ENCODE measurements around the gene PDIA3. TPM values are rescaled to one million over a fixed set of nuclear protein-coding genes. Genes with fewer than 3 reads are reported as not detected.

PDIA3 gene
- total and polyA plus RNA-seq, 2 of the 13 experiments (the other 11 are each of a cell fraction or from before 2014, with no cell fraction given) = 238 to 433 TPM

GRCh38 chr15:43776718-43777266 lies 30.6 kb downstream of the PDIA3 start, which contains the start of gene ELL3 (continued):
- no peak for TF ChIP-seq HOMEZ (CRISPR knock-in tag; IDR thresholded peaks at IDR 0.05; ENCODE audit: low read depth)
- TF ChIP-seq SETDB1 (CRISPR knock-in tag; IDR thresholded peaks at IDR 0.05; ENCODE audit: borderline replicate concordance) = no peak
- TF ChIP-seq GLMP (CRISPR knock-in tag; IDR thresholded peaks at IDR 0.05; ENCODE audit: borderline replicate concordance) = no peak
- 0 out of 2 replicates have a peak, but pooled peaks have one; percentile 3 for TF ChIP-seq ZNF574 (CRISPR knock-in tag; IDR thresholded peaks at IDR 0.05)
- no peak for TF ChIP-seq DDIT3 (CRISPR knock-in tag; IDR thresholded peaks at IDR 0.05)
- TF ChIP-seq RFX3 (CRISPR knock-in tag; IDR thresholded peaks at IDR 0.05) = no peak
- peak; percentile 73; the same call in 1 of the 2 replicates for TF ChIP-seq MTERF4 (CRISPR knock-in tag; IDR thresholded peaks at IDR 0.05)
- no peak for TF ChIP-seq GATA4 (IDR thresholded peaks at IDR 0.05; ENCODE audit: borderline replicate concordance, low read depth)
- TF ChIP-seq ZNF646 (CRISPR knock-in tag; IDR thresholded peaks at IDR 0.05) = no peak

Measured in HepG2 (cell line).